ENCODE results near the gene MED20. TPM values are rescaled to one million over a fixed set of nuclear protein-coding genes. Genes with fewer than 3 reads are reported as not detected.

MED20 gene
- total and polyA plus RNA-seq, 3 donors from 2014 or later: 15.9 to 25.1 (median 25.1) TPM

GRCh38 chr6:41859356-41859755 is 61.6 kb downstream of the MED20 start:
- no peak overlapping the region for H3K27ac ChIP-seq
- WGBS, 2 donors: 83 to 89% methylated on average over 6 of the region's 6 CpGs
- H3K4me1 ChIP-seq: no peaks in the 10 kb centered on the region
- H3K4me3 ChIP-seq: no peak overlapping the region
- TF ChIP-seq POLR2A (IDR thresholded peaks at IDR 0.05): no peak
- TF ChIP-seq CTCF (IDR thresholded peaks at IDR 0.05): no peak
- no peaks in the 10 kb centered on the region for H3K27me3 ChIP-seq
- no peaks in the 10 kb centered on the region for H3K9me3 ChIP-seq
- no peaks in the 10 kb centered on the region for H3K36me3 ChIP-seq (ENCODE audit: low read depth, missing control alignments)
- intact Hi-C loops (cut with DNase I; ENCODE audit: low total_unique reads): no loop called here
- no peak for DNase-seq

- intact Hi-C loops (cut with DNase I; ENCODE audit: low total_unique reads): no loop called here
- Histone ChIP-seq H3K27ac (no peak overlapping the region), H3K27me3 (no peaks in the 10 kb centered on the region), H3K9me3 (no peaks in the 10 kb centered on the region), H3K36me3 (ENCODE audit: low read depth, missing control alignments) (no peaks in the 10 kb centered on the region), H3K4me3 (no peak overlapping the region), H3K4me1 (no peaks in the 10 kb centered on the region)
- WGBS, 2 donors: 85 to 87% methylated on average over 2 of the region's 2 CpGs
- no peak for DNase-seq
- no peak for TF ChIP-seq POLR2A (IDR thresholded peaks at IDR 0.05)
- no peak for TF ChIP-seq CTCF (IDR thresholded peaks at IDR 0.05)
These were observed 62.2 kb downstream of the MED20 start for GRCh38 chr6:41858703-41859102.

Small RNAs within 50 kb of the gene (small RNA-seq; reads per million reads assigned to genes)
- 0 reads per million in 2 donors for gene RF00019

Other genes starting within 250 kb of the MED20 start
- gene TFEB, start 185.5 kb downstream of the MED20 start, total RNA-seq: 1 to 10 TPM; 4.5 to 5.2 TPM
- gene TFEB, start 185.5 kb downstream of the MED20 start, polyA plus RNA-seq (ENCODE audit: insufficient read depth, low read depth, low replicate concordance): 6.3 TPM
- gene PGC, start 173.7 kb downstream of the MED20 start, total RNA-seq: 1 to 10 TPM in 1 of 2 donors, not detected in 1; 1.3 TPM
- gene PGC, start 173.7 kb downstream of the MED20 start, polyA plus RNA-seq (ENCODE audit: insufficient read depth, low read depth, low replicate concordance): 0.42 TPM
- 10 to 100 TPM; 33.4 to 34.1 TPM for gene FRS3, start 141.2 kb downstream of the MED20 start, total RNA-seq
- 39.3 TPM for gene FRS3, start 141.2 kb downstream of the MED20 start, polyA plus RNA-seq (ENCODE audit: insufficient read depth, low read depth, low replicate concordance)
- 10 to 100 TPM in 1 of 2 donors, 1 to 10 TPM in 1; 1.9 to 10.6 TPM for gene PRICKLE4, start 140.4 kb downstream of the MED20 start, total RNA-seq
- not detected for gene PRICKLE4, start 140.4 kb downstream of the MED20 start, polyA plus RNA-seq (ENCODE audit: insufficient read depth, low read depth, low replicate concordance)
- 100 to 1,000 TPM; 168 to 172 TPM for gene TOMM6, start 133.4 kb downstream of the MED20 start, total RNA-seq
- 233 TPM for gene TOMM6, start 133.4 kb downstream of the MED20 start, polyA plus RNA-seq (ENCODE audit: insufficient read depth, low read depth, low replicate concordance)
- 10 to 100 TPM; 19.7 to 26.3 TPM for gene USP49, start 25.8 kb downstream of the MED20 start, total RNA-seq
- gene USP49, start 25.8 kb downstream of the MED20 start, polyA plus RNA-seq (ENCODE audit: insufficient read depth, low read depth, low replicate concordance): 9.3 TPM
- 10 to 100 TPM; 13.7 to 18.7 TPM for gene BYSL, start 360 bp upstream of the MED20 start, total RNA-seq
- gene BYSL, start 360 bp upstream of the MED20 start, polyA plus RNA-seq (ENCODE audit: insufficient read depth, low read depth, low replicate concordance): 20.5 TPM
- 10 to 100 TPM; 27.9 to 32.9 TPM for gene CCND3, start 20.7 kb upstream of the MED20 start, total RNA-seq
- 21.2 TPM for gene CCND3, start 20.7 kb upstream of the MED20 start, polyA plus RNA-seq (ENCODE audit: insufficient read depth, low read depth, low replicate concordance)
- 10 to 100 TPM; 29.7 to 51.3 TPM for gene TAF8, start 129.4 kb upstream of the MED20 start, total RNA-seq
- gene TAF8, start 129.4 kb upstream of the MED20 start, polyA plus RNA-seq (ENCODE audit: insufficient read depth, low read depth, low replicate concordance): 20.8 TPM
- 1 to 10 TPM; 1.1 to 1.3 TPM for gene C6orf132, start 221.5 kb upstream of the MED20 start, total RNA-seq
- gene C6orf132, start 221.5 kb upstream of the MED20 start, polyA plus RNA-seq (ENCODE audit: insufficient read depth, low read depth, low replicate concordance): 2.0 TPM

Data from testis (tissue), 3 donors.